Body of pancreas (tissue), 4 donors: Measurements from ENCODE around the gene H6PD. TPM values are rescaled to one million over a fixed set of nuclear protein-coding genes. Genes with fewer than 3 reads are reported as not detected.
A peak's percentile ranks its signal among the peaks of the same experiment; 100 is the strongest.

Experiments
- ATAC-seq: fragments of 150-250 bp; one replicate; pipeline ENCODE4 v1.9.1; 2016
- DNase-seq, 4 donors: peaks; one replicate each; pipeline ENCODE4 v3.0.0-alpha.2; 2019
- H3K27ac ChIP-seq, 4 donors: fragments of 200-600 bp; sonication (generic); 1 replicate in 3 of 4; 2 replicates in 1 of 4; pipeline versions ENCODE4 v1.5.1 to v1.6.1; 2016 to 2019; ENCODE audit warnings: mild to moderate bottlenecking in 1 of 4, mixed read lengths in 1 of 4, moderate library complexity in 1 of 4
- H3K27me3 ChIP-seq, 2 donors: fragments of 200-600 bp; sonication (generic); one replicate each; pipeline ENCODE4 v1.6.0; 2016; ENCODE audit warnings: mild to moderate bottlenecking in 1 of 2
- H3K36me3 ChIP-seq, 2 donors: fragments of 200-600 bp; sonication (generic); replicated peaks in 1 of 2; 2 replicates each; pipeline ENCODE4 v1.5.1; 2016; ENCODE audit warnings: low read depth in 2 of 2; ENCODE audit not compliant: insufficient read depth in 1 of 2
- H3K4me1 ChIP-seq: fragments of 200-600 bp; sonication (generic); one replicate; pipeline ENCODE4 v1.6.0; 2016
- H3K4me3 ChIP-seq, 2 donors: fragments of 200-600 bp; sonication (generic); 1 replicate in 1 of 2; 2 replicates in 1 of 2; pipeline ENCODE4 v1.5.1; 2016 to 2019
- H3K9me3 ChIP-seq, 3 donors: fragments of 200-600 bp; sonication (generic); 1 replicate in 2 of 3; 2 replicates in 1 of 3; pipeline ENCODE4 v1.5.1; 2016
- CTCF ChIP-seq, 7 experiments: fragments of 450-650 bp in 4 of 7; fragments of 200-600 bp in 3 of 7; sonication (generic) in 3 of 7; IDR thresholded peaks; one replicate each; pipeline ENCODE4 v1.5.1; 2016 to 2019; ENCODE audit warnings: antibody characterized with exemption in 7 of 7
- POLR2A ChIP-seq, 3 donors: fragments of 450-650 bp; IDR thresholded peaks; one replicate each; pipeline ENCODE4 v1.6.1; 2016; ENCODE audit warnings: antibody characterized with exemption in 3 of 3, mild to moderate bottlenecking in 2 of 3
- WGBS, 2 donors: methylation state at CpG; one replicate each; pipeline ENCODE4 v1.1.5; 2017; 5-methylcytosine and 5-hydroxymethylcytosine counted together
- intact Hi-C: fragments of 100-400 bp; cut with DNase I; formaldehyde crosslinking; loops from one replicate; pipeline ENCODE4 v1.15.1; 2023
- total RNA-seq, 2 donors: library from RNA; depleted of rRNA; stranded (reverse); fragments of >200 nt; gene quantifications; one replicate each; pipeline ENCODE4 v1.1.0, GENCODE V29; 2016

Gene H6PD
- total RNA-seq, 2 donors from 2014 or later = 24.1 to 35.6 TPM

GRCh38 chr1:9241891-9242290, 7.3 kb downstream of the H6PD start:
- Histone ChIP-seq H3K27me3 (no peaks in the 10 kb centered on the region), H3K4me3 (no peak overlapping the region), H3K9me3 (no peaks in the 10 kb centered on the region), H3K36me3 (no peaks in the 10 kb centered on the region), H3K4me1 (peaks cover 93% of the 10 kb centered on the region), H3K27ac (peak overlapping the region; percentile 70 to 94 (median 91))
- ATAC-seq (peak; percentile 4), DNase-seq (no peak)
- TF ChIP-seq CTCF (IDR thresholded peaks at IDR 0.05) (no peak), POLR2A (IDR thresholded peaks at IDR 0.05) (no peak)
- intact Hi-C loops = no loop called here
- 57 to 65% methylated on average over 10 of the region's 10 CpGs for WGBS, 2 donors

- no peaks in the 10 kb centered on the region for H3K27me3 ChIP-seq
Observed at GRCh38 chr1:9242338-9242969, 7.9 kb downstream of the H6PD start.

DNA sequence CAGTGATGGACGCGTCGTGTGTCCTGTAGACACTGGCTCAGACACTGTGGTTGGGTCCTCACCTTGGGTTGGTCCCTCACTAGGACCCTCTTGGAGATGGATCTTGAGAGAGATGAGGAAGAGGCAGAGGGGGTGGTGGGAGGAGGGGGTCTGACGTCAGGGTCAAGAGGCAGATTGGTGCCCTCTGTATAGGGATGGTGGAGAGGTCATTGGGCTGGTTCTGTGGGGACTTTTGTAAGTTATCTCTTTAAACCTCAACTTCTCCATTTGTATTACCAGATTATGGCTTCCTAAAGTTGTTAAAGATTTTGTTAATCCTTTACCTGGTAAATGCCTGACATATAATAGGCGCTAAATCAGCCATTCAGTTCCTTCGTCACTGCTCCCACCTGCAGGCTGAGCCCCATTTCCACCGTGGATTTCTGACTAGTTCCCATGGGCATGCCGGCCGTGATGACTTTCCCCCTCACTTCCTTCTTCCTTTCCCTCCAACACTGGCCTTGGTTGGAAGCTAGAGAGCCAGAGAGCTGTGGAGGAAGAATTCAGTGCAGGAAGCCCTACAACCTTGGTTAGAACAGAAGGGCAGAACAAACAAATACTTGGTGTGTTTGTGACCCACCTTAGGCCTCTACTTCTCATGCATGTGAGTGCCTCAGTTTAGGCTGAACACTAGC, 8.6 kb downstream of the H6PD start:
- 53 to 56% methylated on average over 9 of the region's 9 CpGs for WGBS, 2 donors
- Histone ChIP-seq H3K27me3 (no peaks in the 10 kb centered on the region), H3K9me3 (no peaks in the 10 kb centered on the region), H3K4me1 (peaks cover 89% of the 10 kb centered on the region), H3K27ac (peak overlapping the region; percentile 88 to 94 (median 91)), H3K4me3 (no peak overlapping the region), H3K36me3 (no peaks in the 10 kb centered on the region)
- no peak for DNase-seq
- no peak for TF ChIP-seq POLR2A (IDR thresholded peaks at IDR 0.05)
- TF ChIP-seq CTCF (IDR thresholded peaks at IDR 0.05) = no peak
- intact Hi-C loops = no loop called here
- no peak for ATAC-seq

More at GRCh38 chr1:9242338-9242969, 7.9 kb downstream of the H6PD start:
- TF ChIP-seq CTCF (IDR thresholded peaks at IDR 0.05) (peak in 1 of 7 experiments; percentile 1), POLR2A (IDR thresholded peaks at IDR 0.05) (peak in 2 of 3 donors; percentile 63 to 69)
- Histone ChIP-seq H3K27ac (peak overlapping the region; percentile 88 to 94 (median 91)), H3K4me1 (peaks cover 89% of the 10 kb centered on the region), H3K9me3 (no peaks in the 10 kb centered on the region), H3K4me3 (no peak overlapping the region), H3K36me3 (no peaks in the 10 kb centered on the region)
- 3 to 8% methylated on average over 7 to 10 of the region's 10 CpGs for WGBS, 2 donors
- ATAC-seq = peak; percentile 87
- DNase-seq = peak; percentile 89 to 96 (median 95)
- intact Hi-C loops = no loop called here

GRCh38 chr1:9244501-9245229, 10.1 kb downstream of the H6PD start:
- peaks cover 88% of the 10 kb centered on the region for H3K4me1 ChIP-seq
- no peaks in the 10 kb centered on the region for H3K27me3 ChIP-seq
- H3K36me3 ChIP-seq = no peaks in the 10 kb centered on the region
- peak; percentile 45 for ATAC-seq
- H3K27ac ChIP-seq = peak overlapping the region; percentile 35 to 94 (median 91)
- DNase-seq = peak; percentile 67 to 87 (median 74)
- WGBS, 2 donors = 49 to 57% methylated on average over 8 to 9 of the region's 9 CpGs
- H3K4me3 ChIP-seq = no peak overlapping the region
- no peak for TF ChIP-seq CTCF (IDR thresholded peaks at IDR 0.05)
- peak in 2 of 3 donors; percentile 10 to 36 for TF ChIP-seq POLR2A (IDR thresholded peaks at IDR 0.05)
- intact Hi-C loops = no loop called here
- H3K9me3 ChIP-seq = no peaks in the 10 kb centered on the region
